Activated CD8-positive, alpha-beta memory T cell treated with anti-CD3 and anti-CD28 coated beads, Interleukin-2, amount 10 ng/mL, durations not matched to agents 7 days and 5 days (primary cell): ENCODE measurements around the gene CCL8. TPM values are rescaled to one million over a fixed set of nuclear protein-coding genes. Genes with fewer than 3 reads are reported as not detected.

Experiments used
- ATAC-seq: fragments of 150-1000 bp; cut with Tn5 transposase; one replicate; pipeline ENCODE4 v1.10.0; 2021; ENCODE audit warnings: moderate library complexity
- CTCF ChIA-PET: fragments of 350-600 bp; sonication (Branson Sonifier 250); formaldehyde crosslinking; loops from one replicate; lab custom pipeline; 2021; ENCODE audit warnings: antibody characterized with exemption; lab: Charles Lee
- DNase-seq: peaks from one replicate; pipeline ENCODE4 v3.0.0-alpha.2; 2020
- H3K27ac Mint-ChIP-seq: one replicate; pipeline ENCODE4 v1.8.0; 2021; ENCODE audit warnings: mild to moderate bottlenecking, mixed read lengths
- H3K27me3 Mint-ChIP-seq: one replicate; pipeline ENCODE4 v1.8.0; 2021; ENCODE audit warnings: mixed read lengths
- H3K36me3 Mint-ChIP-seq: one replicate; pipeline ENCODE4 v1.8.0; 2021; ENCODE audit warnings: mild to moderate bottlenecking, mixed read lengths
- H3K4me1 Mint-ChIP-seq: one replicate; pipeline ENCODE4 v1.8.0; 2021; ENCODE audit warnings: mixed read lengths
- H3K4me3 Mint-ChIP-seq: one replicate; pipeline ENCODE4 v1.8.0; 2021; ENCODE audit warnings: mild to moderate bottlenecking, moderate library complexity, mixed read lengths
- H3K9me3 Mint-ChIP-seq: one replicate; pipeline ENCODE4 v1.8.0; 2022; ENCODE audit warnings: low read depth, mixed read lengths
- total RNA-seq, 2 experiments: library from RNA; stranded (reverse); gene quantifications; one replicate each; pipeline ENCODE4 v1.2.3, GENCODE V29; 2021

Gene CCL8
- total RNA-seq, 2 experiments from 2014 or later: not detected

DNA sequence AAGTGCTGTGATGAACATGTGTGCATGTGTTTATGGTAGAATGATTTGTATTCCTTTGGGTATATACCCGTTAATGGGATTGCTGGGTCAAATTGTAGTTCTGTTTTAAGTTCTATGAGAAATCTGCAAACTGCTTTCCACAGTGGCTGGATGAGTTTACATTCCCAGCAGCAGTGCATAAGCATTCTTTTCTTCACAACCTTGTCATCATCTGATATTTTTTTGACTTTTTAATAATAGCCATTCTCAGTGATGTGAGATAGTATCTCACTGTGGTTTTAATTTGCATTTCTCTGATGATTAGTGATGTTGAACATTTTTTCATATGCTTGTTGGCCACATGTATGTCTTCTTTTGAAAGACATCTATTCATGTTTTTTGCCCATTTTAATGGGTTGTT, 18.5 kb downstream of the CCL8 start:
- CTCF ChIA-PET: no interaction called here
- Mint-ChIP-seq H3K4me1 (no peaks in the 10 kb centered on the region), H3K4me3 (no peak overlapping the region), H3K9me3 (no peaks in the 10 kb centered on the region), H3K27me3 (peaks cover 72% of the 10 kb centered on the region), H3K27ac (no peak overlapping the region), H3K36me3 (no peaks in the 10 kb centered on the region)
- ATAC-seq: no peak
- DNase-seq: no peak

DNA sequence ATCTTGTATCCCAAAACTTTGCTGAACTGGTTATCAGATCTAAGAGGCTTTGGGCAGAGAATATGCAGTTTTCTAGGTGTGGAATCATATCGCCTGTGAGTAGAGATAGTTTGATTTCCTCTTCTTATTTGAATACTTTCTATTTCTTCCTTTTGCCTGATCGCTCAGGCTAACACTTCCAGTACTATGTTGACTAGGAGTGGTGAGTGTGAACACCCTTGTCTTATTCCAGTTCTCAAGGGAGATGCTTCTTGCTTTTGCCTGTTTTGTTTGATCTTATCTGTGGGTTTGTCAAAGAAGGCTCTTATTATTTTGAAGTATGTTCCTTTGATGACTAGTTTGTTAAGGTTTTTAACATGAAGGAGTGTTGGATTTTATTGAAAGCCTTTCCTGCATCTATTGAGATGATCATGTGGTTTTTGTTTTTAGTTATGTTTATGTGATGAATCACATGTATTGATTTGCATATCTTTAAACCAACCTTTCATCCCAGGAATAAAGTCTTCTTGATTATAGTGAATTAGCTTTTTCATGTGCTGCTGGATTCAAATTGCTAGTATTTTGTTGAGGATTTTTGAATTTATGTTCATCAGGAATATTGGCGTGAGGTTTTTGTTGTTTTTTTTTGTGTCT, 20.0 kb downstream of the CCL8 start:
- H3K4me1 Mint-ChIP-seq: no peaks in the 10 kb centered on the region
- no peaks in the 10 kb centered on the region for H3K9me3 Mint-ChIP-seq
- peaks cover 78% of the 10 kb centered on the region for H3K27me3 Mint-ChIP-seq
- H3K27ac Mint-ChIP-seq: no peak overlapping the region
- ATAC-seq (no peak), DNase-seq (no peak)
- H3K4me3 Mint-ChIP-seq: no peak overlapping the region
- H3K36me3 Mint-ChIP-seq: no peaks in the 10 kb centered on the region
- CTCF ChIA-PET: no interaction called here

DNA sequence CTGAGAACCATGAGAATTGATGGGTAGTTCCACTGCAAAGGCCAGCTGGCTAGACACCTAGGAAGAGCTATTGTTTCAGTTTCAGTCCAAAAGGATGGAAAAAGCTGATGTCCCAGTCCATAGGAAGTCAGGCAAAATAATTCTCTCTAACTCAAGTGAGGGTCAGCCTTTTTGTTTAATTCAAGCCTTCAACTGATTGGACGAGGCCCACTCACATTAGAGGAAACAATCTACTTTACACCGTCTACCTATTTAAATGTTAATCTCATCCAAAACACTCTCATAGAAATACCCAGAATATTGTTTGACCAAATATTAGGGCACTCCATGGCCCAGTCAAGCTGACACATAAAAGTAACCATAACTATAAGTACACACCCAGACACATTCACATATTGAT, 22.7 kb downstream of the CCL8 start:
- H3K27me3 Mint-ChIP-seq: peaks cover 78% of the 10 kb centered on the region
- no peak overlapping the region for H3K27ac Mint-ChIP-seq

DNA sequence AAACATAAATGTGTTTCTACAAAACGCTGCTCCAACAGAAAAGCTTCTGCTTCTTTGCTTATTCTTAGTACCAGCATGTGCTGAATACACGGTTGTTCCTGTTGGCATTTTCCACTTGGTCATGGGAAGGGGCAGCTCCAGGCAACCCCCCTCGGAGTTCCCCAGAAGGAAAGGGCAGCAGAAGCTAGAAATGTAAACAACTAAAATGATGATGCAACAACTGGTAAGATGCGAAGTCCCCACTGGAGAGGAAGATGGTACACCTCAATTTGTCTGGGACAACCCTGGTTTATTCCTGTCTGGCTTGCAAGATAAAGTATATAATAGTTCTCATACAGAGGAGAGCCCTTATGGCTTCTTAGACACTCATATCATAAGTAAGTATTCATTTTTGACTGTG, 27.8 kb downstream of the CCL8 start:
- CTCF ChIA-PET: interaction anchor here (1.6 kb wide), 1 partner anchor 15 kb away, joined by 3 read pairs; no protein-coding TSS in a partner anchor
- ATAC-seq: no peak
- H3K36me3 Mint-ChIP-seq: no peaks in the 10 kb centered on the region
- H3K9me3 Mint-ChIP-seq: no peaks in the 10 kb centered on the region
- H3K27me3 Mint-ChIP-seq: peaks cover 74% of the 10 kb centered on the region
- no peak overlapping the region for H3K4me3 Mint-ChIP-seq
- no peak for DNase-seq
- H3K27ac Mint-ChIP-seq: no peak overlapping the region
- no peaks in the 10 kb centered on the region for H3K4me1 Mint-ChIP-seq

More for the DNA sequence above, 22.7 kb downstream of the CCL8 start:
- DNase-seq: no peak
- CTCF ChIA-PET: interaction anchor here (1.6 kb wide), 1 partner anchor 21 kb away, joined by 4 read pairs; no protein-coding TSS in a partner anchor
- Mint-ChIP-seq H3K36me3 (no peaks in the 10 kb centered on the region), H3K4me1 (no peaks in the 10 kb centered on the region), H3K9me3 (no peaks in the 10 kb centered on the region), H3K4me3 (no peak overlapping the region)
- ATAC-seq: no peak

DNA sequence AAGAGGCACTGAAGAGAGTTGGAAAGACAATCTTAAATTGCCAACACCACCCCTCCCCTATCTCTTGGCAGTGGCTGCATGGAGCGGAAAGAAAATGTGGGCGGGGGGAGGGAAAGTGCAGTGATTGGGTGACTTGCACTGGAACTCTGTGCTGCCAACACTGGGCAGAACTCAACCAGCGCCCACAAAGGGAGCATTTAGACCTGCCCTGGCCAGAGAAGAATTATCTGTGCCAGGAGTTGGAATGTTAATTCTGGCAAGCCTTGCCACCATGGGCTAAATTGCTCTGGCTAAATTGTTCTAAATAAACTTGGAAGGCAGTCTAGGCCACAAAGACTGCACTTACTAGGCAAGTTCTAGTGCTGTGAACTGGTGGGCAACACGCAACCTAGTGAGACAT, 30.5 kb downstream of the CCL8 start:
- Mint-ChIP-seq H3K27ac (no peak overlapping the region), H3K36me3 (no peaks in the 10 kb centered on the region), H3K4me3 (no peak overlapping the region), H3K27me3 (peaks cover 75% of the 10 kb centered on the region), H3K4me1 (no peaks in the 10 kb centered on the region), H3K9me3 (no peaks in the 10 kb centered on the region)
- ATAC-seq: no peak
- DNase-seq: no peak
- CTCF ChIA-PET: interaction anchor here (0.8 to 2.6 kb wide), 2 partner anchors 12 to 149 kb away, joined by 3 to 16 read pairs; no protein-coding TSS in a partner anchor

DNA sequence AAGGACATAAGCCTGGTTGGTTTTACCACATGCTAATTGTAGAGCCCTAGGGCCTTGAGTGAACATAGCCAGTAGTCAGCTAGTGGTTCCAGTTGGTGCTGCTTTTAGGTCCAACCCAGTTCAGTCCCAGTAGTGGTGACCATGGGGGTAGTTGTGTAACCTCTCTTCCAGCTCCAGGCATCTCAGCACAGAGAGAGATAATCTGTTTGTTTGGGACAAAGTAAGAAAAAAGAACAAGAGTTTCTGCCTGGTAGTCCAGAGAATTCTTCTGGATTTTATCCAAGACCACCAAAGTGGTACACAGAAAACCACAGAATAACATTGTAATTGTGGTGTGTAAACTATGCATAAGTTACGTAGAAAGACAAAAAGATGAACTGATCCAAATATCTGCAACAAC, 31.9 kb downstream of the CCL8 start:
- no peaks in the 10 kb centered on the region for H3K36me3 Mint-ChIP-seq
- CTCF ChIA-PET: interaction anchor here (2.6 kb wide), 1 partner anchor 10 kb away, joined by 16 read pairs; no protein-coding TSS in a partner anchor
- H3K27ac Mint-ChIP-seq: no peak overlapping the region

DNA sequence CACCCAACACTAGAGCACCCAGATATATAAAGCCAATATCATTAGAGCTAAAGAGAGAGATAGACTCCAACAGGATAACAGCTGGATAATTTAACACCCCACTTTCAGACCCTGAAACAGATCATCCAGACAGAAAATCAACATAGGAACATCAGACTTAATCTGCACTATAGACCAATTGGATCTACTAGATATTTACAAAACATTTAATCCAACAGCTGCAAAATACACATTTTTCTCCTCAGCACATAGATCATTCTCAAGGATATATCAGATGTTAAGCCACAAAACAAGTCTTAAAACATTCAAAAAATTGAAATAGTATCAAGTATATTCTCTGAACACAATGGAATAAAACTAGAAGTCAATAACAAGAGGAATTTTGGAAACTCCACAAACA, 33.0 kb downstream of the CCL8 start:
- no peaks in the 10 kb centered on the region for H3K9me3 Mint-ChIP-seq
- H3K4me1 Mint-ChIP-seq: no peaks in the 10 kb centered on the region
- CTCF ChIA-PET: interaction anchor here (2.4 kb wide), 1 partner anchor 9 kb away, joined by 16 read pairs; no protein-coding TSS in a partner anchor
- H3K27ac Mint-ChIP-seq: no peak overlapping the region
- peaks cover 68% of the 10 kb centered on the region for H3K27me3 Mint-ChIP-seq
- ATAC-seq (no peak), DNase-seq (no peak)
- no peaks in the 10 kb centered on the region for H3K36me3 Mint-ChIP-seq
- H3K4me3 Mint-ChIP-seq: no peak overlapping the region

More for the DNA sequence above, 31.9 kb downstream of the CCL8 start:
- H3K4me1 Mint-ChIP-seq: no peaks in the 10 kb centered on the region
- no peak for DNase-seq
- no peak for ATAC-seq
- H3K4me3 Mint-ChIP-seq: no peak overlapping the region
- no peaks in the 10 kb centered on the region for H3K9me3 Mint-ChIP-seq
- peaks cover 71% of the 10 kb centered on the region for H3K27me3 Mint-ChIP-seq

DNA sequence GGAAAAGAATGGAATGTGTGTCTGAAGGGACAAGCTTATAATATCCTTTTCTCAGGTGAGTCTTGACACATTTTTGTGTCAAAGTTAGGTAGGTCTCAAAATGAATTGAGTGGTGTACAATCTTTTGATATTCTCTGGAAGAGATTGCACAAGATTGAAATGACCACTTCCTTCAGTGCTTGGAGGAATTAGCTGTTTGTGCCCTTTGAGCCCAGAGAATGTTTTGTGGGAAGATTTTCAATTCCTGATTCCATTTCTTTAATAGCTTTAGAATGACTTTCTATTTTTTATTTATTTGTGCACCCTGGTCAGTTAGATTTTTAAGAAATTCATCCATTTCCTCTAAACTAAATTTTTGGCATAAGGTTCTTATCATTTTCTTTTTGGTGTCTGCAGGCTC, 35.4 kb downstream of the CCL8 start:
- H3K4me1 Mint-ChIP-seq: no peaks in the 10 kb centered on the region
- ATAC-seq (no peak), DNase-seq (no peak)
- H3K27me3 Mint-ChIP-seq: peaks cover 63% of the 10 kb centered on the region
- no peak overlapping the region for H3K4me3 Mint-ChIP-seq
- H3K9me3 Mint-ChIP-seq: no peaks in the 10 kb centered on the region
- H3K27ac Mint-ChIP-seq: no peak overlapping the region
- CTCF ChIA-PET: interaction anchor here (1.7 to 5.1 kb wide), 2 partner anchors 153 to 158 kb away, joined by 5 to 31 read pairs; no protein-coding TSS in a partner anchor
- no peaks in the 10 kb centered on the region for H3K36me3 Mint-ChIP-seq

DNA sequence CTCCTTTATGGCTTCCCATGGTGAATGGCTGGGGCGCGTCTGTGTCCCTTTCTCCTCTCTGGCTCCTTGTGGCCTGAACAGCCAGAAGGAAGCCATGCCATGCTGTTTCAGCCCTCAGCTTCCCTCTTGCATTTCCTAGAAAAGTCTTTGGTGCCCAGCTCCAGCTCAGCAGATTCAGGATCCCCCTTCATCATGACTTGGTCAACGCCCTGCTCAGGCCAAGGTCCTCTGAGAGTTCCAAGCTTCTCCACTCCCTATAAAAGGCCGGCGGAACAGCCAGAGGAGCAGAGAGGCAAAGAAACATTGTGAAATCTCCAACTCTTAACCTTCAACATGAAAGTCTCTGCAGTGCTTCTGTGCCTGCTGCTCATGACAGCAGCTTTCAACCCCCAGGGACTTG, 37.0 kb downstream of the CCL8 start, which contains the start of gene CCL13:
Gene CCL13, plus strand, starts transcription at position 287 of the 400 bp plus-strand sequence. Its CDS starts 47 bp downstream, at position 334.
- no peak within 1 kb of the TSS for H3K27ac Mint-ChIP-seq
- peaks cover 66% of the 10 kb centered on the region for H3K27me3 Mint-ChIP-seq
- H3K4me1 Mint-ChIP-seq: peaks cover 11% of the 10 kb centered on the region
- H3K4me3 Mint-ChIP-seq: no peak within 1 kb of the TSS
- H3K36me3 Mint-ChIP-seq: no peaks in the 10 kb centered on the region
- ATAC-seq (no peak), DNase-seq (no peak)
- CTCF ChIA-PET: interaction anchor here (1.5 to 5.1 kb wide), 3 partner anchors 31 to 159 kb away, joined by 3 to 31 read pairs (median 5); no protein-coding TSS in a partner anchor
- H3K9me3 Mint-ChIP-seq: no peaks in the 10 kb centered on the region

DNA sequence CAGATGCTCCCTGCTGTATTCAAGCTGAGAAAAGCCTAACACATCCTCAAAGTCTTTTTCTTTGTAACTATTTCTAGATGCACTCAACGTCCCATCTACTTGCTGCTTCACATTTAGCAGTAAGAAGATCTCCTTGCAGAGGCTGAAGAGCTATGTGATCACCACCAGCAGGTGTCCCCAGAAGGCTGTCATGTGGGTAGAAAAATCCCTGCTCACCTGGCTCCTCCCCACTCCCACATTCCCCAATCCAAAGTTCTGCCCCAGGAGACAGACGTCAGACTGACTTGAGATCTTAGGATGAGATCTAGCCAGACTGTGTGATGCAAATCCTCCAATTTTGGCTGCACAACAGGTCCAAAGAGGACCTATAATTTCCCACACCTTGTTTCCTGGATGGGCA, 38.2 kb downstream of the CCL8 start:
- DNase-seq (no peak), ATAC-seq (no peak)
- Mint-ChIP-seq H3K27ac (no peak overlapping the region), H3K36me3 (no peaks in the 10 kb centered on the region), H3K9me3 (no peaks in the 10 kb centered on the region), H3K27me3 (peaks cover 59% of the 10 kb centered on the region), H3K4me3 (no peak overlapping the region), H3K4me1 (peaks cover 19% of the 10 kb centered on the region)
- CTCF ChIA-PET: interaction anchor here (1.5 to 5.1 kb wide), 3 partner anchors 30 to 186 kb away, joined by 3 to 31 read pairs (median 7); no protein-coding TSS in a partner anchor

DNA sequence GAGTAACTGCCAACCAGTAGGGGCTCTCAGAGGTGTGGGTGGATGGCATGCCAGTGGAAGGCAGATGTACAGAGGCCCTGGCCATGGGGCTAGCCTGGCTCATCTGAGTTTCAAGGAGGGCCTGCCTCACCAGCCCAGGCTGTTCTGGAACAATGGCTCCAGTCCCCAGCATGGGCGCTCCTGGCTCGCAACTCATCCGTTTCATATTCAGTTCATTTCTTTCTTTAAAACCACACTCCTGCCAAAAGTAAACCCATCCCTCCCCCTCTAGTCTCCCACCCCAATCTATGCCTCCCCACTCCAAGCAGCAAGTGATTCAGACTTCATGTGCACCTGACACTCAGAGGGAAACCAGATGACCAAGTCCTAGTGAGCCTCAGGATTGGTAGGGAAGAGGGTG, 39.4 kb downstream of the CCL8 start:
- Mint-ChIP-seq H3K9me3 (no peaks in the 10 kb centered on the region), H3K27ac (no peak overlapping the region), H3K4me1 (peaks cover 31% of the 10 kb centered on the region), H3K4me3 (no peak overlapping the region), H3K27me3 (peaks cover 57% of the 10 kb centered on the region), H3K36me3 (no peaks in the 10 kb centered on the region)
- no peak for ATAC-seq
- CTCF ChIA-PET: interaction anchor here (0.8 to 5.1 kb wide), 3 partner anchors 20 to 187 kb away, joined by 4 to 31 read pairs (median 7); no protein-coding TSS in a partner anchor
- DNase-seq: no peak

DNA sequence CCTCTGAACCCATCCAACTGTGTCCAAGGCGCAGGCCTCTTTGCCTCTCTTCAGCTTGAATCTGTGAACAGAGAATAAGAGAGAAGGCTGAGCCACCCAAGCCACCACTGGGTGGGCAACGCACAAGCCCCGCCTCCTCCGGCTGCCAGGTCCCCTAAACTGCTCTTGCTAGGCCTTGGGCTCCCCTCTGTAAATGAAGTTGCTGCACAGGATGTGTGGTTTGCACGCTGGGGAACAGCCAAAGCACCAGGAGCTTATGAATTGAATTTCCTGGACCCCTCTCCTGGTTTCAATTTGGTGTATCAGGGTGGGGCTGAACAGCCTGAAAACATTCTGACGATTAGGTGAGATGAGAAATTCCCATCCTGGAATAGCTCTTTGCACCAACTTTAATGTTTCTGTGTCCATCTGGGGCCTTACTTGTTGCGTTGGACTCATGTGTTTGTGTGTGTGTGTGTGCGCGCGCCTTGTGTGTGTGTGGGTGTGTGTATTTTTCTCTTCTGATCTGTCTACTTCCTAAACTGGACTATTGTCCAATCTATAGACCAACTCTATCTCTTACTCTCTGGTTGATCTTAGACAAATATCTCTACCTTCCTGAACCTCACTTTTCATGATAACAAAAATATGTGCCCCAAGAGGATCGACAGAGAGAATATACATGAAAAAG, 41.5 kb downstream of the CCL8 start:
- peaks cover 56% of the 10 kb centered on the region for H3K27me3 Mint-ChIP-seq
- no peak overlapping the region for H3K27ac Mint-ChIP-seq
- DNase-seq (no peak), ATAC-seq (no peak)
- CTCF ChIA-PET: interaction anchor here (0.6 to 6.9 kb wide), 49 partner anchors 8 to 759 kb away, joined by 3 to 262 read pairs (median 5); partner anchors contain the start of genes CCL8 and RAD51D
- H3K4me3 Mint-ChIP-seq: no peak overlapping the region
- H3K4me1 Mint-ChIP-seq: peaks cover 51% of the 10 kb centered on the region
- H3K9me3 Mint-ChIP-seq: no peaks in the 10 kb centered on the region
- no peaks in the 10 kb centered on the region for H3K36me3 Mint-ChIP-seq

DNA sequence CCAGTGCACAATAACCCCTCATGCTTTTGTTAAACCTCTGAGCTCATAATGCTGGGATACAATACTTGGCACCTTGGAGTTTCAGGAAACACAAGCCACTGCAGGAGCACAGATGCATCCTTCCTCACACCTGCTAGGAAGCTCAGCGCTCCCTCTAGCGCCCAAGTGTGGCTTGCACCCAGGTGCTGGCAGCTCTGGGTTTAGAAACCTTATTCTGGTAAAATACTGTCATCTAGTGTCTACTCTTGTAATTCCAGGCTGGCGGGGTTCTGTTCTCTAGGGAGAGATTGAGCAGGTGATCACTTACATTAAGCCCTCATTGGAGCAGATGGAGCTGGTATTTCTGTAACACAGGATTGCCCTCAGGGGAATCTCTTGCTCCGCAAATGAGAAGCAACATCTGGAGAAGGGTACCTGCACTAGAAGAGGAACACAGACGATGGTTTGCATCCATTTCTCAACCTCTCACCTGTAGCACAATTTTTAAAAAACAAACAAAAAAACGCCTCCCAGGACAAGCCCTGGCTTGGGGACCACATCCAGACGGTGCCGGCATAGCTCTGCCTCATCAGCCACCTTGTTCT, 42.3 kb downstream of the CCL8 start:
- H3K27me3 Mint-ChIP-seq: peaks cover 51% of the 10 kb centered on the region
- peak; percentile 91 for DNase-seq
- peak; percentile 92 for ATAC-seq
- H3K4me3 Mint-ChIP-seq: no peak overlapping the region
- no peaks in the 10 kb centered on the region for H3K9me3 Mint-ChIP-seq
- H3K27ac Mint-ChIP-seq: no peak overlapping the region
- no peaks in the 10 kb centered on the region for H3K36me3 Mint-ChIP-seq
- CTCF ChIA-PET: interaction anchor here (0.6 to 6.9 kb wide), 52 partner anchors 9 to 758 kb away, joined by 3 to 262 read pairs (median 5); partner anchors contain the start of genes CCL8 and RAD51D
- peaks cover 59% of the 10 kb centered on the region for H3K4me1 Mint-ChIP-seq
